GM12878 (cell line): Measurements from ENCODE around the gene STARD3. TPM values are rescaled to one million over a fixed set of nuclear protein-coding genes. Genes with fewer than 3 reads are reported as not detected.
A peak's percentile ranks its signal among the peaks of the same experiment; 100 is the strongest.

Experiments used
- ATAC-seq: fragments of 200-7000 bp; cut with Tn5 transposase; 3 replicates; pipeline ENCODE4 v1.9.1; 2020; ENCODE audit warnings: mild to moderate bottlenecking, moderate library complexity
- BruUV-seq: library from RNA; stranded (reverse); fragments of 400-500 nt; replicated peaks from 2 replicates; lab custom pipeline; 2021; lab: Mats Ljungman, UMichigan
- CTCF ChIA-PET: fragments of 300-600 bp; sonication (Branson Sonifier 250); formaldehyde crosslinking; extraction: SDS; loops from one replicate; lab custom pipeline; 2021; ENCODE audit warnings: inconsistent platforms; lab: Yijun Ruan, JAX
- POLR2A ChIA-PET: fragments of 350-600 bp; formaldehyde crosslinking; extraction: SDS; loops from one replicate; lab custom pipeline; 2021; ENCODE audit warnings: inconsistent platforms; lab: Charles Lee
- RAD21 ChIA-PET: fragments of 300-600 bp; sonication (Branson Sonifier 250); formaldehyde crosslinking; loops from one replicate; lab custom pipeline; 2023; ENCODE audit warnings: antibody characterized with exemption; ENCODE audit not compliant: unreplicated experiment; lab: Charles Lee
- SMC1A ChIA-PET: fragments of 300-600 bp; sonication (Branson Sonifier 250); formaldehyde crosslinking; loops from one replicate; lab custom pipeline; 2023; ENCODE audit not compliant: unreplicated experiment, uncharacterized antibody; lab: Charles Lee
- DNase-seq: peaks from one replicate; pipeline ENCODE4 v3.0.0-alpha.2; 2011; ENCODE audit warnings: low read depth, low spot score
- FAIRE-seq: peaks from 3 replicates; lab custom pipeline; 2011; peaks lifted over from hg19 to GRCh38; lab: Jason Lieb, UNC
- H2AFZ ChIP-seq: 2 replicates; pipeline ENCODE4 v1.6.0; 2011; ENCODE audit warnings: low read depth, low read length, control low read depth; ENCODE audit not compliant: control insufficient read depth
- H3K27ac ChIP-seq: 2 replicates; pipeline ENCODE4 v1.5.1; 2011; ENCODE audit warnings: control low read depth; ENCODE audit not compliant: control insufficient read depth, insufficient read depth
- H3K27me3 ChIP-seq, 2 experiments: replicated peaks in 1 of 2; 2 replicates each; pipeline versions ENCODE4 v1.6.0 to v1.6.1; 2011; ENCODE audit warnings: low read length in 1 of 2; ENCODE audit not compliant: control insufficient read depth in 2 of 2, insufficient read depth in 2 of 2
- H3K36me3 ChIP-seq, 2 experiments: 2 replicates each; pipeline ENCODE4 v1.5.1; 2011; ENCODE audit warnings: low read length in 1 of 2; ENCODE audit not compliant: control insufficient read depth in 2 of 2, insufficient read depth in 2 of 2
- H3K4me1 ChIP-seq: 2 replicates; pipeline ENCODE4 v1.6.1; 2011; ENCODE audit warnings: mild to moderate bottlenecking, low read length, moderate library complexity, mixed read lengths; ENCODE audit not compliant: control insufficient read depth, insufficient read depth
- H3K4me2 ChIP-seq: 2 replicates; pipeline ENCODE4 v1.6.0; 2011; ENCODE audit warnings: control low read depth; ENCODE audit not compliant: control insufficient read depth, insufficient read depth
- H3K4me3 ChIP-seq: fragments of 200-600 bp; sonication (generic); 2 replicates; pipeline ENCODE4 v1.5.1; 2016
- H3K79me2 ChIP-seq: 2 replicates; pipeline ENCODE4 v1.6.0; 2011; ENCODE audit warnings: low read length; ENCODE audit not compliant: control insufficient read depth, insufficient read depth
- H3K9ac ChIP-seq: 2 replicates; pipeline ENCODE4 v1.8.0; 2011; ENCODE audit warnings: low read length, control low read depth, mixed read lengths; ENCODE audit not compliant: control insufficient read depth, insufficient read depth
- H3K9me3 ChIP-seq: replicated peaks from 3 replicates; pipeline ENCODE4 v1.5.1; 2011; ENCODE audit warnings: mild to moderate bottlenecking, low read length; ENCODE audit not compliant: control insufficient read depth, insufficient read depth
- H4K20me1 ChIP-seq: 2 replicates; pipeline ENCODE4 v1.6.0; 2011; ENCODE audit not compliant: control insufficient read depth, insufficient read depth
- CBX3 ChIP-seq: fragments of 200-600 bp; sonication (generic); IDR thresholded peaks from 2 replicates; pipeline ENCODE4 v1.6.1; 2016; ENCODE audit warnings: low read depth, borderline replicate concordance
- CEBPB ChIP-seq, 2 experiments: fragments of 150-350 bp in 1 of 2; IDR thresholded peaks; 2 replicates each; pipeline ENCODE4 v1.6.1; 2012 to 2014; ENCODE audit warnings: low read depth in 2 of 2, low read length in 2 of 2, borderline replicate concordance in 1 of 2, inconsistent platforms in 1 of 2
- CHD1 ChIP-seq: IDR thresholded peaks from 2 replicates; pipeline ENCODE4 v1.6.1; 2012; ENCODE audit warnings: low read depth, low read length, improper control_type of control experiment
- ETV6 ChIP-seq, 2 experiments: fragments of 450-650 bp in 1 of 2; IDR thresholded peaks in 1 of 2; conservative IDR thresholded peaks in 1 of 2; 2 replicates each; pipeline ENCODE4 v1.6.1; 2014; ENCODE audit warnings: antibody characterized with exemption in 1 of 2, borderline replicate concordance in 1 of 2, low read depth in 1 of 2, mild to moderate bottlenecking in 1 of 2, moderate library complexity in 1 of 2
- FOS ChIP-seq: IDR thresholded peaks from 3 replicates; pipeline ENCODE4 v1.6.1; 2011; ENCODE audit warnings: borderline replicate concordance; ENCODE audit not compliant: insufficient read length; ENCODE audit errors: extremely low read depth
- HCFC1 ChIP-seq: fragments of 150-350 bp; IDR thresholded peaks from 2 replicates; pipeline ENCODE4 v1.6.1; 2014; ENCODE audit warnings: low read length
- IRF3 ChIP-seq: fragments of 450-650 bp; IDR thresholded peaks from 2 replicates; pipeline ENCODE4 v1.6.1; 2014; ENCODE audit warnings: mild to moderate bottlenecking
- NFYA ChIP-seq: IDR thresholded peaks from 2 replicates; pipeline ENCODE4 v1.6.1; 2011; ENCODE audit warnings: low read depth, mild to moderate bottlenecking, low read length, improper control_type of control experiment, borderline replicate concordance
- NR2C1 ChIP-seq: fragments of 450-650 bp; IDR thresholded peaks from 2 replicates; pipeline ENCODE4 v1.6.1; 2017; ENCODE audit warnings: antibody characterized with exemption, mild to moderate bottlenecking, moderate library complexity
- RB1 ChIP-seq: fragments of 450-650 bp; formaldehyde crosslinking; IDR thresholded peaks from 2 replicates; pipeline ENCODE4 v1.6.1; 2017; ENCODE audit warnings: mild to moderate bottlenecking, borderline replicate concordance
- RBBP5 ChIP-seq: fragments of 200-600 bp; sonication (generic); conservative IDR thresholded peaks from 2 replicates; pipeline ENCODE4 v1.6.1; 2016
- RFX5 ChIP-seq: IDR thresholded peaks from 2 replicates; pipeline ENCODE4 v1.6.1; 2011; ENCODE audit warnings: low read depth, low read length, improper control_type of control experiment
- SIN3A ChIP-seq: IDR thresholded peaks from 2 replicates; pipeline ENCODE4 v1.6.1; 2012; ENCODE audit warnings: low read depth, low read length, improper control_type of control experiment
- SMAD1 ChIP-seq: fragments of 450-650 bp; IDR thresholded peaks from 2 replicates; pipeline ENCODE4 v1.6.1; 2018; ENCODE audit warnings: mild to moderate bottlenecking, low read depth; ENCODE audit not compliant: partially characterized antibody
- SMARCA5 ChIP-seq: fragments of 450-650 bp; IDR thresholded peaks from 2 replicates; pipeline ENCODE4 v1.6.1; 2017; ENCODE audit warnings: mild to moderate bottlenecking
- SUZ12 ChIP-seq: fragments of 200-600 bp; sonication (generic); IDR thresholded peaks from one replicate; pipeline ENCODE4 v1.6.1; 2018; ENCODE audit warnings: antibody characterized with exemption, mild to moderate bottlenecking; ENCODE audit not compliant: unreplicated experiment
- WGBS: methylation state at CpG from one replicate; pipeline ENCODE4 v1.1.6; 2016; ENCODE audit warnings: low lambda C conversion rate; ENCODE audit not compliant: insufficient replicate concordance, insufficient coverage; ENCODE audit errors: missing lambda C conversion rate; 5-methylcytosine and 5-hydroxymethylcytosine counted together
- in situ Hi-C: fragments of 300-500 bp; cut with MboI; formaldehyde crosslinking; loops from 9 replicates; pipeline ENCODE4 v1.14.3; 2018; ENCODE audit warnings: mixed read lengths
- intact Hi-C: fragments of 100-400 bp; cut with micrococcal nuclease; formaldehyde crosslinking; loops from one replicate; pipeline ENCODE4 v1.14.2; 2022; ENCODE audit not compliant: unreplicated experiment
- polyA plus RNA-seq, 11 experiments: library from polyadenylated mRNA; depleted of rRNA in 4 of 11; unstranded in 6 of 11; stranded (reverse) in 5 of 11; fragments of >200 nt; fragmentation: Nextera tagmentation in 4 of 11; fragmentation: Illumina TruSeq in 1 of 11; extraction: Ambion mirVana in 4 of 11; extraction: Trizol in 1 of 11; gene quantifications; 1 replicate in 1 of 11; 2 replicates in 10 of 11; pipeline versions ENCODE4 v1.2.1 to v1.2.3, GENCODE V29; 2011 to 2016; ENCODE audit warnings: inconsistent platforms in 2 of 11, missing spikeins in 2 of 11, low read depth in 1 of 11
- total RNA-seq, 4 experiments: library from RNA; depleted of rRNA in 3 of 4; stranded (reverse); fragments of >200 nt in 3 of 4; fragmentation: Illumina TruSeq in 1 of 4; extraction: Trizol in 1 of 4; gene quantifications; 2 replicates each; pipeline versions ENCODE4 v1.2.1 to v1.2.3, GENCODE V29; 2013 to 2021

Gene STARD3
- total and polyA plus RNA-seq, 10 of the 15 experiments (the other 5 are each of a cell fraction or from before 2014, with no cell fraction given): 0.08 to 62.7 (median 27.5) TPM

- in situ Hi-C loops (no loop called here), intact Hi-C loops (no loop called here)
- DNase-seq: no peak
- Histone ChIP-seq H3K27me3 (peaks cover 0 to 7% of the 10 kb centered on the region in 2 experiments; a peak in 2 of 4 replicates), H2AFZ (no peak within 1 kb of the TSS), H3K4me1 (peaks cover 11% of the 10 kb centered on the region), H3K4me3 (no peak within 1 kb of the TSS), H3K79me2 (no peaks in the 10 kb centered on the region), H3K4me2 (no peak within 1 kb of the TSS), H3K27ac (no peak within 1 kb of the TSS), H3K36me3 (no peaks in the 10 kb centered on the region), H3K9ac (no peak within 1 kb of the TSS), H3K9me3 (no peaks in the 10 kb centered on the region), H4K20me1 (no peaks in the 10 kb centered on the region)
- ChIA-PET RAD21 (no interaction called here), POLR2A (no interaction called here), SMC1A (no interaction called here), CTCF (no interaction called here)
- FAIRE-seq: no peak
- no peak for ATAC-seq
- 31% methylated on average over 14 of the region's 20 CpGs for WGBS
- BruUV-seq: no TSS peak
- no peak for TF ChIP-seq FOS
- no peak for TF ChIP-seq SIN3A
- no peak for TF ChIP-seq SMAD1
- TF ChIP-seq RB1: no peak
- no peak for TF ChIP-seq RFX5
- no peak for TF ChIP-seq RBBP5
- no peak for TF ChIP-seq SMARCA5
Measured at GRCh38 chr17:39699818-39700147, 62.8 kb downstream of the STARD3 start, which contains the start of gene ERBB2. Gene ERBB2, plus strand, starts transcription at chr17:39700064. Its CDS starts 175 bp downstream, at chr17:39700239.

GRCh38 chr17:39700148-39700987 lies 63.4 kb downstream of the STARD3 start:
- Histone ChIP-seq H3K27me3 (peaks cover 0 to 7% of the 10 kb centered on the region in 2 experiments; a peak in 2 of 4 replicates), H2AFZ (no peak overlapping the region), H3K4me1 (peaks cover 11% of the 10 kb centered on the region), H3K36me3 (no peaks in the 10 kb centered on the region), H3K79me2 (no peaks in the 10 kb centered on the region), H3K4me3 (no peak overlapping the region), H4K20me1 (no peaks in the 10 kb centered on the region), H3K9me3 (no peaks in the 10 kb centered on the region), H3K27ac (no peak overlapping the region), H3K9ac (no peak overlapping the region), H3K4me2 (no peak overlapping the region)
- ChIA-PET POLR2A (no interaction called here), CTCF (interaction anchor here (1.9 to 3.3 kb wide), 2 partner anchors 29 to 46 kb away, joined by 4 to 11 read pairs; no protein-coding TSS in a partner anchor), RAD21 (no interaction called here), SMC1A (no interaction called here)
- intact Hi-C loops: no loop called here
- no peak for ATAC-seq
- in situ Hi-C loops: no loop called here
- DNase-seq: no peak
- TF ChIP-seq ETV6 (conservative IDR thresholded peaks at IDR 0.05 in 1 of 2, IDR thresholded peaks at IDR 0.05 in 1 of 2; ENCODE audit: borderline replicate concordance in 1 of 2, low read depth in 1 of 2): no peak
- TF ChIP-seq CHD1: no peak
- no peak for TF ChIP-seq CEBPB (IDR thresholded peaks at IDR 0.05; ENCODE audit: borderline replicate concordance in 1 of 2, low read depth in 2 of 2, low read length in 2 of 2)
- peak; percentile 59 for TF ChIP-seq SUZ12
- no peak for TF ChIP-seq IRF3
- TF ChIP-seq CBX3: no peak
- no peak for TF ChIP-seq NR2C1
- TF ChIP-seq NFYA: no peak
- no peak for TF ChIP-seq HCFC1
- BruUV-seq: no TSS peak
- whole genome bisulfite sequencing: 35% methylated on average over 49 of the region's 57 CpGs
- FAIRE-seq: no peak
